IMR-90 (cell line): ENCODE data around the gene PHLPP2. TPM values are rescaled to one million over a fixed set of nuclear protein-coding genes. Genes with fewer than 3 reads are reported as not detected.

ENCODE experiments used
- ATAC-seq: fragments of 200-7000 bp; cut with Tn5 transposase; 2 replicates; pipeline ENCODE4 v1.9.1; 2020; ENCODE audit warnings: low read depth, mild to moderate bottlenecking, moderate library complexity
- BruUV-seq: library from RNA; stranded (reverse); fragments of 400-500 nt; replicated peaks from 2 replicates; lab custom pipeline; 2021; lab: Mats Ljungman, UMichigan
- CTCF ChIA-PET: fragments of 300-600 bp; formaldehyde crosslinking; extraction: SDS; loops from one replicate; lab custom pipeline; 2021; ENCODE audit warnings: antibody characterized with exemption; lab: Yijun Ruan, JAX
- POLR2A ChIA-PET: fragments of 300-600 bp; sonication (Branson Sonifier 250); formaldehyde crosslinking; loops from one replicate; lab custom pipeline; 2022; ENCODE audit warnings: antibody characterized with exemption; ENCODE audit not compliant: unreplicated experiment; lab: Charles Lee
- DNase-seq: peaks from one replicate; pipeline ENCODE4 v3.0.0; 2013
- H2AFZ ChIP-seq: replicated peaks from 2 replicates; pipeline ENCODE3; 2013; ENCODE audit warnings: low read length, mild to moderate bottlenecking; ENCODE audit not compliant: poor library complexity
- H2AK5ac ChIP-seq: 2 replicates; pipeline ENCODE4 v1.6.1; 2013; ENCODE audit warnings: low read depth, low read length, inconsistent platforms
- H2AK9ac ChIP-seq: replicated peaks from 2 replicates; pipeline ENCODE3; 2013; ENCODE audit warnings: mild to moderate bottlenecking, low read depth, low read length, moderate library complexity; ENCODE audit not compliant: poor library complexity
- H2BK120ac ChIP-seq: 2 replicates; pipeline ENCODE4 v1.6.1; 2013; ENCODE audit warnings: low read depth, low read length, inconsistent platforms
- H2BK15ac ChIP-seq: 3 replicates; pipeline ENCODE4 v1.6.1; 2013; ENCODE audit warnings: low read depth, low read length, inconsistent platforms
- H2BK20ac ChIP-seq: 2 replicates; pipeline ENCODE4 v1.6.1; 2013; ENCODE audit warnings: low read depth, mild to moderate bottlenecking, inconsistent platforms, low read length, moderate library complexity
- H2BK5ac ChIP-seq: 2 replicates; pipeline ENCODE4 v1.6.1; 2013; ENCODE audit warnings: mild to moderate bottlenecking, low read depth, low read length, inconsistent platforms; ENCODE audit not compliant: poor library complexity, severe bottlenecking
- H3K14ac ChIP-seq: replicated peaks from 2 replicates; pipeline ENCODE4 v1.6.1; 2013; ENCODE audit warnings: low read depth, low read length, inconsistent platforms
- H3K18ac ChIP-seq: 2 replicates; pipeline ENCODE4 v1.6.1; 2013; ENCODE audit warnings: low read depth, low read length, control low read depth
- H3K23ac ChIP-seq: 2 replicates; pipeline ENCODE4 v1.6.1; 2013; ENCODE audit warnings: low read depth, low read length, inconsistent platforms
- H3K27ac ChIP-seq: 2 replicates; pipeline ENCODE4 v1.5.1; 2013; ENCODE audit warnings: mild to moderate bottlenecking, control low read depth, low read length; ENCODE audit not compliant: insufficient read depth
- H3K27me3 ChIP-seq: 2 replicates; pipeline ENCODE4 v1.6.1; 2013; ENCODE audit warnings: low read length; ENCODE audit not compliant: control insufficient read depth, insufficient read depth
- H3K36me3 ChIP-seq: 2 replicates; pipeline ENCODE4 v1.6.1; 2013; ENCODE audit warnings: low read length, mixed read lengths; ENCODE audit not compliant: control insufficient read depth, insufficient read depth
- H3K4ac ChIP-seq: 2 replicates; pipeline ENCODE4 v1.6.1; 2013; ENCODE audit warnings: low read depth, low read length, inconsistent platforms
- H3K4me1 ChIP-seq: 2 replicates; pipeline ENCODE4 v1.6.1; 2013; ENCODE audit warnings: low read length, mixed read lengths; ENCODE audit not compliant: control insufficient read depth, insufficient read depth
- H3K4me2 ChIP-seq: 2 replicates; pipeline ENCODE4 v1.6.1; 2013; ENCODE audit warnings: low read depth, mild to moderate bottlenecking, control low read depth, low read length, moderate library complexity
- H3K4me3 ChIP-seq: 2 replicates; pipeline ENCODE4 v1.5.1; 2013; ENCODE audit warnings: low read depth, mild to moderate bottlenecking, control low read depth, low read length, moderate library complexity; ENCODE audit not compliant: insufficient read depth
- H3K56ac ChIP-seq: 2 replicates; pipeline ENCODE4 v1.6.1; 2013; ENCODE audit warnings: low read length, inconsistent platforms; ENCODE audit not compliant: insufficient read depth; ENCODE audit errors: extremely low read depth
- H3K79me1 ChIP-seq, 2 experiments: 2 replicates each; pipeline ENCODE4 v1.6.1; 2013; ENCODE audit warnings: low read length in 2 of 2, inconsistent platforms in 1 of 2, low read depth in 1 of 2
- H3K9ac ChIP-seq: 2 replicates; pipeline ENCODE4 v1.6.1; 2013; ENCODE audit warnings: low read depth, low read length, control low read depth
- H3K9me1 ChIP-seq: 2 replicates; pipeline ENCODE4 v1.6.1; 2013; ENCODE audit warnings: low read length, inconsistent platforms; ENCODE audit not compliant: insufficient read depth
- H3K9me3 ChIP-seq: 2 replicates; pipeline ENCODE4 v1.6.1; 2013; ENCODE audit warnings: low read length; ENCODE audit not compliant: control insufficient read depth, insufficient read depth
- H4K20me1 ChIP-seq: 2 replicates; pipeline ENCODE4 v1.6.1; 2013; ENCODE audit warnings: low read length, inconsistent platforms; ENCODE audit not compliant: insufficient read depth
- H4K5ac ChIP-seq: 2 replicates; pipeline ENCODE4 v1.6.1; 2013; ENCODE audit warnings: mild to moderate bottlenecking, low read depth, low read length, control low read depth
- H4K8ac ChIP-seq, 2 experiments: 2 replicates each; pipeline ENCODE4 v1.6.1; 2013; ENCODE audit warnings: low read depth in 2 of 2, low read length in 2 of 2, control low read depth in 1 of 2, inconsistent platforms in 1 of 2
- H4K91ac ChIP-seq: 2 replicates; pipeline ENCODE4 v1.6.1; 2013; ENCODE audit warnings: low read depth, low read length, inconsistent platforms; ENCODE audit not compliant: insufficient read depth
- BHLHE40 ChIP-seq: fragments of 150-350 bp; IDR thresholded peaks from 2 replicates; pipeline ENCODE4 v1.6.1; 2016; ENCODE audit warnings: mild to moderate bottlenecking, low read depth, low read length
- CHD1 ChIP-seq: IDR thresholded peaks from 2 replicates; pipeline ENCODE4 v1.6.1; 2012; ENCODE audit warnings: low read depth, low read length, improper control_type of control experiment
- CTCF ChIP-seq: conservative IDR thresholded peaks from 2 replicates; pipeline ENCODE4 v1.5.1; 2012; ENCODE audit warnings: mild to moderate bottlenecking, low read depth, low read length, improper control_type of control experiment
- ELK1 ChIP-seq: fragments of 150-350 bp; IDR thresholded peaks from 2 replicates; pipeline ENCODE4 v1.6.1; 2016; ENCODE audit warnings: low read depth, mild to moderate bottlenecking, low read length, moderate library complexity, borderline replicate concordance
- FOS ChIP-seq: fragments of 150-350 bp; IDR thresholded peaks from 2 replicates; pipeline ENCODE4 v1.6.1; 2016; ENCODE audit warnings: low read depth, low read length
- MAZ ChIP-seq: IDR thresholded peaks from 2 replicates; pipeline ENCODE4 v1.6.1; 2012; ENCODE audit warnings: low read depth, mild to moderate bottlenecking, low read length, improper control_type of control experiment, moderate library complexity, borderline replicate concordance
- NFE2L2 ChIP-seq: fragments of 150-350 bp; IDR thresholded peaks from 2 replicates; pipeline ENCODE4 v1.6.1; 2016; ENCODE audit warnings: low read depth, mild to moderate bottlenecking, low read length
- POLR2A ChIP-seq: IDR thresholded peaks from 2 replicates; pipeline ENCODE4 v1.6.1; 2012; ENCODE audit warnings: mild to moderate bottlenecking, low read depth, low read length
- SMC3 ChIP-seq: fragments of 150-350 bp; IDR thresholded peaks from 2 replicates; pipeline ENCODE4 v1.6.1; 2016; ENCODE audit warnings: low read depth, mild to moderate bottlenecking, antibody characterized with exemption, low read length, moderate library complexity
- WGBS, 2 experiments: methylation state at CpG; one replicate each; pipeline versions ENCODE4 v1.1.5 to v1.1.7; 2013; ENCODE audit warnings: missing lambda C conversion rate in 2 of 2; ENCODE audit not compliant: insufficient read length in 1 of 2; ENCODE audit errors: extremely low coverage in 2 of 2; 5-methylcytosine and 5-hydroxymethylcytosine counted together
- dilution Hi-C: fragments of 300-500 bp; cut with HindIII; formaldehyde crosslinking; loops from one replicate; pipeline ENCODE4 v1.14.3; 2018; ENCODE audit warnings: low sequenced_read_pairs; ENCODE audit not compliant: unreplicated experiment
- in situ Hi-C: fragments of 300-500 bp; cut with MboI; formaldehyde crosslinking; loops from 3 replicates; pipeline ENCODE4 v1.14.3; 2019; ENCODE audit warnings: low sequenced_read_pairs, inconsistent platforms, mixed read lengths
- intact Hi-C: fragments of 100-400 bp; cut with micrococcal nuclease; formaldehyde crosslinking; loops from 2 replicates; pipeline ENCODE4 v1.10.0; 2022
- polyA plus RNA-seq, 3 experiments: library from polyadenylated mRNA; depleted of rRNA; stranded (reverse); fragments of >200 nt; gene quantifications; 2 replicates each; pipeline ENCODE4 v1.2.3, GENCODE V29; 2012; ENCODE audit warnings: low replicate concordance in 1 of 3
- total RNA-seq: library from RNA; depleted of rRNA; stranded (reverse); fragments of >200 nt; gene quantifications from 2 replicates; pipeline ENCODE4 v1.2.3, GENCODE V29; 2012

The PHLPP2 gene
- total and polyA plus RNA-seq, 2 of the 4 experiments (the other 2 are of a cell fraction), result 6.8 to 10.2 TPM

GRCh38 chr16:71734511-71734910, 10.0 kb upstream of the PHLPP2 start:
- H2AFZ ChIP-seq, result no peak overlapping the region
- no peak overlapping the region for H3K14ac ChIP-seq
- H2AK5ac ChIP-seq, result no peak overlapping the region
- no peak overlapping the region for H2BK20ac ChIP-seq
- BruUV-seq, result no TSS peak
- no peak overlapping the region for H4K8ac ChIP-seq
- peaks cover 3 to 13% of the 10 kb centered on the region in 2 experiments for H3K79me1 ChIP-seq
- intact Hi-C loops (loop anchor here (5.0 kb wide), 1 partner anchor 33 kb away; no protein-coding TSS in a partner anchor), dilution Hi-C loops (no loop called here), in situ Hi-C loops (no loop called here)
- no peaks in the 10 kb centered on the region for H4K20me1 ChIP-seq
- no peaks in the 10 kb centered on the region; the same call in 1 of the 2 replicates for H3K9me1 ChIP-seq
- ChIA-PET POLR2A (no interaction called here), CTCF (no interaction called here)
- H3K4me2 ChIP-seq, result no peak overlapping the region
- H2BK5ac ChIP-seq, result no peak overlapping the region
- no peaks in the 10 kb centered on the region for H3K4me1 ChIP-seq
- H3K9me3 ChIP-seq, result no peaks in the 10 kb centered on the region
- ATAC-seq (no peak), DNase-seq (no peak)
- H4K91ac ChIP-seq, result no peak overlapping the region
- H3K56ac ChIP-seq, result no peak overlapping the region
- no peak overlapping the region for H3K4ac ChIP-seq
- H3K9ac ChIP-seq, result no peak overlapping the region
- H4K5ac ChIP-seq, result no peak overlapping the region
- no peak overlapping the region for H3K27ac ChIP-seq
- H2AK9ac ChIP-seq, result no peak overlapping the region
- H3K36me3 ChIP-seq, result peaks cover 33% of the 10 kb centered on the region
- no peak overlapping the region for H3K18ac ChIP-seq
- WGBS, 2 experiments, result 93% methylated on average over 3 of the region's 5 CpGs; no CpG with 5 or more reads in 1 of the 2 experiments
- no peaks in the 10 kb centered on the region for H3K27me3 ChIP-seq
- H3K4me3 ChIP-seq, result no peak overlapping the region
- no peak overlapping the region for H2BK120ac ChIP-seq
- no peak overlapping the region for H2BK15ac ChIP-seq
- H3K23ac ChIP-seq, result no peak overlapping the region
- no peak for TF ChIP-seq SMC3
- TF ChIP-seq FOS, result no peak
- no peak for TF ChIP-seq CTCF
- no peak for TF ChIP-seq NFE2L2
- TF ChIP-seq ELK1, result no peak
- TF ChIP-seq BHLHE40, result no peak
- TF ChIP-seq POLR2A, result no peak
- TF ChIP-seq MAZ, result no peak
- no peak for TF ChIP-seq CHD1
